Peyer's patch (tissue), 4 donors: ENCODE results near the gene KIAA2012. TPM values are rescaled to one million over a fixed set of nuclear protein-coding genes. Genes with fewer than 3 reads are reported as not detected.

Experiments used
- DNase-seq, 3 donors: peaks; one replicate each; pipeline ENCODE4 v3.0.0-alpha.2; 2017 to 2019
- H3K27ac ChIP-seq, 4 donors: fragments of 200-600 bp; sonication (generic); one replicate each; pipeline ENCODE4 v1.5.1; 2016 to 2019
- H3K27me3 ChIP-seq, 2 donors: fragments of 200-600 bp; sonication (generic); one replicate each; pipeline ENCODE4 v1.5.1; 2019
- H3K36me3 ChIP-seq, 3 donors: fragments of 200-600 bp; sonication (generic); one replicate each; pipeline ENCODE4 v1.5.1; 2016 to 2019
- H3K4me1 ChIP-seq, 4 donors: fragments of 200-600 bp; sonication (generic); one replicate each; pipeline ENCODE4 v1.5.1; 2016 to 2019
- H3K4me3 ChIP-seq, 4 donors: fragments of 200-600 bp; sonication (generic); 1 replicate in 3 of 4; 2 replicates in 1 of 4; pipeline ENCODE4 v1.5.1; 2016 to 2019; ENCODE audit warnings: mild to moderate bottlenecking in 1 of 4
- H3K9me3 ChIP-seq, 4 donors: fragments of 200-600 bp; sonication (generic); one replicate each; pipeline ENCODE4 v1.5.1; 2016 to 2019; ENCODE audit warnings: mild to moderate bottlenecking in 1 of 4
- POLR2A ChIP-seq, 2 donors: fragments of 450-650 bp; IDR thresholded peaks; one replicate each; pipeline ENCODE4 v1.5.1; 2017; ENCODE audit warnings: antibody characterized with exemption in 2 of 2, mild to moderate bottlenecking in 2 of 2, moderate library complexity in 2 of 2
- total RNA-seq, 4 donors: library from RNA; depleted of rRNA; stranded (reverse); fragments of >200 nt; gene quantifications; one replicate each; pipeline ENCODE4 v1.1.0, GENCODE V29; 2016
- TF ChIP-seq, protein P1 (sequence below), 6 experiments: fragments of 450-650 bp in 4 of 6; fragments of 200-600 bp in 2 of 6; sonication (generic) in 1 of 6; IDR thresholded peaks; one replicate each; pipeline ENCODE4 v1.5.1; 2017 to 2019; ENCODE audit warnings: antibody characterized with exemption in 6 of 6, mild to moderate bottlenecking in 3 of 6, moderate library complexity in 1 of 6

The KIAA2012 gene
- total RNA-seq, 4 donors from 2014 or later = 0.27 TPM; not detected in 3

DNA sequence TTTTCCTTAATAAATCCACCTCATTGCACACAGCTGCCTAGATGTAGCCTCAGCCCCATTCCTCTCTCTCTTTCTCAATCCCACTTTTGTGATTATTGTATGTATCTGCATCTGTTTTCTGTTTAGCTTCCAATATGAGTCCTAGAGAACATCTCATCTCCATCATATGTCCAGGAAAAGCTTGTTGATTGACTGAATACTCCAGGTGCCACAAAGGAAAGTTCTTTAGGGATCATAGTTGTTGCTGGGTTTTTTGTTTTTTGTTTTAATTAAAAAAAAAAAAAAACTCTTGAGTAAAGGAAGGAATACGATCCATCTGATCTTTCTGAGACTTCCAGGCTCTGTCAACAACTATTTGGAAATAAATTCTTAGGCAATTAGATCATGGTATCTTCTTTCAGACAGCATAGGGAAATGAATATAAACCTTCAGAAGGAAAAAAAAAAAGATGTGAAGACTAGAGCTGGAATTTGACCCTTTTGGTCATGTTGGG, 42.5 kb downstream of the KIAA2012 start:
- no peak for TF ChIP-seq POLR2A (IDR thresholded peaks at IDR 0.05)
- TF ChIP-seq, protein P1, sequence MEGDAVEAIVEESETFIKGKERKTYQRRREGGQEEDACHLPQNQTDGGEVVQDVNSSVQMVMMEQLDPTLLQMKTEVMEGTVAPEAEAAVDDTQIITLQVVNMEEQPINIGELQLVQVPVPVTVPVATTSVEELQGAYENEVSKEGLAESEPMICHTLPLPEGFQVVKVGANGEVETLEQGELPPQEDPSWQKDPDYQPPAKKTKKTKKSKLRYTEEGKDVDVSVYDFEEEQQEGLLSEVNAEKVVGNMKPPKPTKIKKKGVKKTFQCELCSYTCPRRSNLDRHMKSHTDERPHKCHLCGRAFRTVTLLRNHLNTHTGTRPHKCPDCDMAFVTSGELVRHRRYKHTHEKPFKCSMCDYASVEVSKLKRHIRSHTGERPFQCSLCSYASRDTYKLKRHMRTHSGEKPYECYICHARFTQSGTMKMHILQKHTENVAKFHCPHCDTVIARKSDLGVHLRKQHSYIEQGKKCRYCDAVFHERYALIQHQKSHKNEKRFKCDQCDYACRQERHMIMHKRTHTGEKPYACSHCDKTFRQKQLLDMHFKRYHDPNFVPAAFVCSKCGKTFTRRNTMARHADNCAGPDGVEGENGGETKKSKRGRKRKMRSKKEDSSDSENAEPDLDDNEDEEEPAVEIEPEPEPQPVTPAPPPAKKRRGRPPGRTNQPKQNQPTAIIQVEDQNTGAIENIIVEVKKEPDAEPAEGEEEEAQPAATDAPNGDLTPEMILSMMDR (IDR thresholded peaks at IDR 0.05) = no peak
- H3K4me1 ChIP-seq = no peaks in the 10 kb centered on the region
- no peak overlapping the region for H3K27ac ChIP-seq
- H3K27me3 ChIP-seq = no peaks in the 10 kb centered on the region
- H3K36me3 ChIP-seq = no peaks in the 10 kb centered on the region
- H3K4me3 ChIP-seq = no peak overlapping the region
- no peaks in the 10 kb centered on the region for H3K9me3 ChIP-seq
- DNase-seq = no peak

DNA sequence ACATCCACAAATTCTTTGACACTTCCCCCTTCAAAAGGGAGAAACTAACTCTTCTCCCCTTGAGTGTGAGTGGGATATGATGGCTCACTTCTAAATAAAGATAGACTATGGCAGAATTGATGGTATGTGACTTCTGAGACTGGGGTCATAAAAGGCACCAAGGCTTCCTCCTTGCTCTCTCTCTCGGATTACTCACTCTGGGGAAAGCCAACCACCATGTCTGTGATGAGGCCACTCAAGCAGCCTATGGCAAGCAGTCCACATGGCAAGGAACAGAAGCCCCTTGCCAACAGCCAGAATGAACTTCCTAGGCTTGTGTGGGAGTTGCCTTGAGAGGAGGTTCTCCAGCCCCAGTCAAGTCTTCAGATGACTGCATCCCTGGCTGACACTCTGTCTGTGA, 43.6 kb downstream of the KIAA2012 start:
- Histone ChIP-seq H3K4me3 (no peak overlapping the region), H3K27me3 (no peaks in the 10 kb centered on the region), H3K36me3 (no peaks in the 10 kb centered on the region), H3K27ac (no peak overlapping the region), H3K4me1 (no peaks in the 10 kb centered on the region), H3K9me3 (peaks cover 0 to 4% (median 0%) of the 10 kb centered on the region in 4 donors)
- TF ChIP-seq POLR2A (IDR thresholded peaks at IDR 0.05) = no peak
- TF ChIP-seq, protein P1 (IDR thresholded peaks at IDR 0.05) = no peak
- no peak for DNase-seq

DNA sequence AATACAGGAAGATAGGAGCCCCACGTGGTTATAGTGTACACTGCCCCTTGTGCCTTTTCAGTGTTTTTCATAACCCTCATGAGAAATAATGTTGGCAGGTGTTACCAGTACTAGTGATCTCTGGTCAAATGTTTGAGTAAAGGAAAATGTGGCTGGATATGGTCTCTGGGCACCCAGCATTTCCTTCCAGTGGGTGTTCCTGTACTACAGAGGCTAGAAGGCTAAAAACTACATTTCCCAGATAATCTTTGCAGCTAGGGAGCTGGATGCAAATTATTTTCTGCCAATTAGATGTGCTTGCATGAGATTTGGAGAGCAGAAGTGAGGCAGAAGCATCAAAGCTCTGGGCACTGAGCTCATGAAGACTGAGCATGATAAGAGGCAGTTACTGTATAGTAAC, 45.1 kb downstream of the KIAA2012 start:
- H3K4me3 ChIP-seq = no peak overlapping the region
- no peak for DNase-seq
- H3K9me3 ChIP-seq = peaks cover 0 to 4% (median 0%) of the 10 kb centered on the region in 4 donors
- no peak for TF ChIP-seq POLR2A (IDR thresholded peaks at IDR 0.05)
- TF ChIP-seq, protein P1 (IDR thresholded peaks at IDR 0.05) = no peak
- no peak overlapping the region for H3K27ac ChIP-seq
- no peaks in the 10 kb centered on the region for H3K4me1 ChIP-seq
- H3K27me3 ChIP-seq = no peaks in the 10 kb centered on the region
- H3K36me3 ChIP-seq = no peaks in the 10 kb centered on the region

DNA sequence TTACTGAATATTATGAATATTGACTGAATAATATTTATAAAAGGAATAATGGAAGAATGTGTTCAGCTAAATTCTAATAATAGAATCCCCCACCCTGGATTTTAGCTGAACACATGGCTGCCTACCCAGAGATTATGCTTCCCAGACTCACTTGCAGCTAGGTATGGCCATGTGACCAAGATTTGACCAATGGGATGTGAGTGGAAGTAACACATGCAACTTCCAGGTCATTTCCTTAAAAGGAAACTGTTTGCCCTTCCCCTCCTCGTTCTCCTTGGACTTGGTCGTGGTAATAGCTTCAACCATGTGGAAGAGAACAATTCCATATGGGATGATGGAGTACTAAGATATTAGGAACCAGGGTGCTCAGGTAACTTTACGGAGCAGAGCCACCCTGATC, 47.8 kb downstream of the KIAA2012 start:
- Histone ChIP-seq H3K9me3 (peaks cover 0 to 4% (median 0%) of the 10 kb centered on the region in 4 donors), H3K4me1 (no peaks in the 10 kb centered on the region), H3K36me3 (no peaks in the 10 kb centered on the region), H3K27me3 (no peaks in the 10 kb centered on the region), H3K27ac (no peak overlapping the region), H3K4me3 (no peak overlapping the region)
- DNase-seq = no peak
- TF ChIP-seq, protein P1 (IDR thresholded peaks at IDR 0.05) = no peak
- no peak for TF ChIP-seq POLR2A (IDR thresholded peaks at IDR 0.05)

DNA sequence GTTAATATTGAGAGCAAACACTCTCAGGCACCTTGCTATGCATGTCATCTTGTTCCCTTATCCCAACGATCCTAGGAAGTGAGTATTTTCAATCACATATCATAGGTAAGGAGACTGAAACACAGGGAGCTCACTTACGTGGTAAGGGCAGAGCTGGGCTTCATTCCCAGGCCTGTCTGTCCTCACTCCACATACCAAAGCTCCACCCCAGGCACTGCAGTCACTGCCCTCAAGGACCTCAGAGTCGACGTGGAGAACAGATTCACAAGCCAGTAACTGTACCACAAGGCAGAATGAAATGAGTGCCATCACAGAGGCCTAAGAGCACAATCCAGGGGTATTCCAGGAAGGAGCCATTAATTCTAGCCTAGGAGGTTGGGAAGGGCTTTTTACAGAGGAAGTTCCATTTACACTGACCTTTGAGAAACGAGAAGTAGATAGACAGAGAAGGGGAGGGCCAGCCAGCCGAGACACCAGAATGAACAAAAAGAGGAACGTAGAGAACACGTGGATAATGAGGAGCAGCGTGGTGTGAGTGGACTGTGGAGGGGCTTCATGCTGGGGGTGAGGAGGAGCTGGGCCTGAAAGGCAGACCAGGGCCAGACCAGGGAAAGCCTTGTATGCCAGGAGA, 48.6 kb downstream of the KIAA2012 start:
- H3K27me3 ChIP-seq = no peaks in the 10 kb centered on the region
- TF ChIP-seq, protein P1 (IDR thresholded peaks at IDR 0.05) = no peak
- TF ChIP-seq POLR2A (IDR thresholded peaks at IDR 0.05) = no peak
- no peak overlapping the region for H3K4me3 ChIP-seq
- peaks cover 0 to 4% (median 0%) of the 10 kb centered on the region in 4 donors for H3K9me3 ChIP-seq
- H3K36me3 ChIP-seq = no peaks in the 10 kb centered on the region
- DNase-seq = no peak
- no peak overlapping the region for H3K27ac ChIP-seq
- H3K4me1 ChIP-seq = no peaks in the 10 kb centered on the region
